ENCODE measurements around the gene OR5V1.
"Not testable (repeated sequence)": the region's sequence is repeated elsewhere in the genome, so short reads cannot be mapped to it uniquely, and the experiment has no call there.

The OR5V1 gene

GRCh38 chr6:29375191-29375590 is 6.5 kb upstream of the OR5V1 start, which contains the start of gene OR12D3:
Gene OR12D3 (minus strand): TSS chr6:29375291. CDS start chr6:29375287, 4 bp downstream.
- TF ChIP-seq, protein P1, sequence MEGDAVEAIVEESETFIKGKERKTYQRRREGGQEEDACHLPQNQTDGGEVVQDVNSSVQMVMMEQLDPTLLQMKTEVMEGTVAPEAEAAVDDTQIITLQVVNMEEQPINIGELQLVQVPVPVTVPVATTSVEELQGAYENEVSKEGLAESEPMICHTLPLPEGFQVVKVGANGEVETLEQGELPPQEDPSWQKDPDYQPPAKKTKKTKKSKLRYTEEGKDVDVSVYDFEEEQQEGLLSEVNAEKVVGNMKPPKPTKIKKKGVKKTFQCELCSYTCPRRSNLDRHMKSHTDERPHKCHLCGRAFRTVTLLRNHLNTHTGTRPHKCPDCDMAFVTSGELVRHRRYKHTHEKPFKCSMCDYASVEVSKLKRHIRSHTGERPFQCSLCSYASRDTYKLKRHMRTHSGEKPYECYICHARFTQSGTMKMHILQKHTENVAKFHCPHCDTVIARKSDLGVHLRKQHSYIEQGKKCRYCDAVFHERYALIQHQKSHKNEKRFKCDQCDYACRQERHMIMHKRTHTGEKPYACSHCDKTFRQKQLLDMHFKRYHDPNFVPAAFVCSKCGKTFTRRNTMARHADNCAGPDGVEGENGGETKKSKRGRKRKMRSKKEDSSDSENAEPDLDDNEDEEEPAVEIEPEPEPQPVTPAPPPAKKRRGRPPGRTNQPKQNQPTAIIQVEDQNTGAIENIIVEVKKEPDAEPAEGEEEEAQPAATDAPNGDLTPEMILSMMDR (IDR thresholded peaks at IDR 0.05; ENCODE audit: low read depth, low read length): no peak
- DNase-seq (ENCODE audit: extremely low read depth, low read depth): no peak

GRCh38 chr6:29355603-29356002 is 13.1 kb downstream of the OR5V1 start:
- DNase-seq (ENCODE audit: extremely low read depth, low read depth): no peak
- TF ChIP-seq, protein P1 (IDR thresholded peaks at IDR 0.05; ENCODE audit: low read depth, low read length): no peak

GRCh38 chr6:29354980-29355379 is 13.7 kb downstream of the OR5V1 start:
- TF ChIP-seq, protein P1 (IDR thresholded peaks at IDR 0.05; ENCODE audit: low read depth, low read length): no peak
- DNase-seq (ENCODE audit: extremely low read depth, low read depth): no peak

DNA sequence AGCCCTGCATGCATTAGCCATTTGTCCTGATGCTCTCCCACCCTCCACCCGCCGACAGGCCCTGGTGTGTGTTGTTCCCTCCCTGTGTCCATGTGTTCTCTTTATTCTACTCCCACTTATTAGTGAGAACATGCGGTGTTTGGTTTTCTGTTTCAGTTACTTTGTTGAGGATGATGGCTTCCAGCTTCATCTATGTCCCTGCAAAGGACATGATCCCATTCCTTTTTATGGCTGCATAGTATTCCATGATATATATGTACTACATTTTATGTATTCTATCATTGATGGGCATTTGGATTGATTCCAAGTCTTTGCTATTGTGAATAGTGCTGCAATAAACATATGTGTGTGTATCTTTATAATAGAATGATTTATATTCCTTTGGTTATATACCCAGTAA is 19.3 kb downstream of the OR5V1 start:
- not testable (repeated sequence) for DNase-seq (ENCODE audit: extremely low read depth, low read depth)

- no peak for DNase-seq (ENCODE audit: extremely low read depth, low read depth)
- TF ChIP-seq, protein P1 (IDR thresholded peaks at IDR 0.05; ENCODE audit: low read depth, low read length): no peak
Measured at GRCh38 chr6:29345380-29345779, 23.3 kb downstream of the OR5V1 start.

GRCh38 chr6:29336269-29336668 is 32.4 kb downstream of the OR5V1 start:
- TF ChIP-seq, protein P1 (IDR thresholded peaks at IDR 0.05; ENCODE audit: low read depth, low read length): no peak
- DNase-seq (ENCODE audit: extremely low read depth, low read depth): no peak

DNA sequence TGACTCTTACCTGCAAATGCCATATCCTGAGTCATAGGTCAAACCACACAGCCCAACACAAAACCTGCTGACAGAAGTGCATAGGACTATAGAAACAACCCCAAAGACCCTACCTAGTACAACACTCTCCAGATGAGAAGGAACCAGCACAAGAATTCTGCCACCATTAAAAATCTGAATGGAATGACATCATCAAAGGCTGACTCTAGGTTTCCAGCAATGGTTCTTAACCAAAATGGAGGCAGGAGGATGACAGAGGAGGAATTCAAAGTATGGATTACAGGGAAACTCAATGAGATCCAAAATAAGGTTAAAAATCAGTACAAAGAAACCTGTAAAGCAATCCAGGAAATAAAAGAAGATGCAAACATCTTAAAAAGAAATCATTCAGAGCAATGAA is 36.0 kb downstream of the OR5V1 start:
- DNase-seq (ENCODE audit: extremely low read depth, low read depth): no peak
- TF ChIP-seq, protein P1 (IDR thresholded peaks at IDR 0.05; ENCODE audit: low read depth, low read length): no peak

GRCh38 chr6:29325777-29326176 is 42.9 kb downstream of the OR5V1 start:
- no peak for DNase-seq (ENCODE audit: extremely low read depth, low read depth)
- TF ChIP-seq, protein P1 (IDR thresholded peaks at IDR 0.05; ENCODE audit: low read depth, low read length): no peak

DNA sequence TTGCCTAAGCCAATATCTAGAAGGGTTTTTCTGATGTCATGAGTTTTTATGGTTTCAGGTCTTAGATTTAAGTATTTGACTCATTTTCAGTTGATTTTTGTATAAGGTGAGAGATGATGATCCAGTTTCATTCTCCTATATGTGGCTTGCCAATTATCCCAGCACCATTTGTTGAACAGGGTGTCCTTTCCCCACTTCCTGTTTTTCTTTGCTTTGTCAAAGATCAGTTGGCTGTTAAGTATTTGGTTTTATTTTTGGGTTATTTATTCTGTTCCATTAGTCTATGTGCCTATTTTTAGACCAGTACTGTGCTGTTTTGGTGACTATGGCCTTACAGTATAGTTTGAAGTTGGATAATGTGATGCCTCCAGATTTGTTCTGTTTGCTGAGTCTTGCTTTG is 45.3 kb downstream of the OR5V1 start:
- not testable (repeated sequence) for DNase-seq (ENCODE audit: extremely low read depth, low read depth)
